ENCODE measurements around the gene ETFRF1. TPM values are rescaled to one million over a fixed set of nuclear protein-coding genes. Genes with fewer than 3 reads are reported as not detected.

Gene ETFRF1
- total RNA-seq, 1 donor from 2014 or later, result 9.2 TPM

- H3K27ac ChIP-seq (ENCODE audit: low read depth, low read length), result peak overlapping the region; percentile 30
- H3K27ac Mint-ChIP-seq (ENCODE audit: unreplicated experiment), result no peak overlapping the region
- peak; percentile 96 for DNase-seq (ENCODE audit: low read depth)
Measured at GRCh38 chr12:25187781-25188180, 7.3 kb upstream of the ETFRF1 start.

DNA sequence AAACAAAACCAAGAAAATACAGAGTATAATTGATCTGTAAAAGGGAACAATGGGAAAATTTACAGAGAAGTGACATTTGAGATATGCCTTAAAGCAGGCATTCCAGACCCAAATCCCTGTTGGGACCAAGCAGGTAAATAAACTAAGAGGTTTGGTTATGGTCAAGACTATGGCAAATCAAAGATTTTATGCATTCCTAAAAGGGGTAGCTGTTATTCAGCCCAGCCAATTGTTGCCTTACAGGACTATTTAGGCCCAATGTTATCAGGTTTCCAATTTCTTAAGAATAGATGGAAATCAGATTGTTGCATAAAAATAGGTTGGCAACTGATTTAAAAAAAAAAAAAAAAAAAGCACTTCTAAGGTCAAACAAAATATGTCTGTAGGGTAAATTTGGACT, 5.4 kb upstream of the ETFRF1 start:
- Histone ChIP-seq H3K4me2 (ENCODE audit: low read length) (peak overlapping the region; percentile 32), H2AFZ (ENCODE audit: low read depth, low read length) (no peak overlapping the region), H3K4me1 (ENCODE audit: insufficient read depth, low read length) (peaks cover 31% of the 10 kb centered on the region), H3K9me3 (ENCODE audit: insufficient read depth, low read depth, low read length) (no peaks in the 10 kb centered on the region), H3K27ac (ENCODE audit: low read depth, low read length) (no peak overlapping the region), H3K4me3 (ENCODE audit: insufficient read depth, low read depth, low read length) (no peak overlapping the region), H3K9ac (ENCODE audit: low read length) (no peak overlapping the region), H3K36me3 (ENCODE audit: insufficient read depth, low read length) (no peaks in the 10 kb centered on the region), H3K79me2 (ENCODE audit: insufficient read depth, low read length) (no peaks in the 10 kb centered on the region), H4K20me1 (ENCODE audit: insufficient read depth, low read length) (no peaks in the 10 kb centered on the region), H3K27me3 (ENCODE audit: insufficient read depth, low read length) (no peaks in the 10 kb centered on the region)
- no peak for FAIRE-seq
- DNase-seq (ENCODE audit: low read depth), result no peak
- Mint-ChIP-seq H3K27ac (ENCODE audit: unreplicated experiment) (no peak overlapping the region), H3K4me3 (ENCODE audit: unreplicated experiment) (no peak overlapping the region), H3K36me3 (ENCODE audit: low read depth, unreplicated experiment) (no peaks in the 10 kb centered on the region), H3K9me3 (ENCODE audit: unreplicated experiment) (no peaks in the 10 kb centered on the region), H3K27me3 (ENCODE audit: low read depth, unreplicated experiment) (no peaks in the 10 kb centered on the region), H3K4me1 (ENCODE audit: low read depth, unreplicated experiment) (peaks cover 17% of the 10 kb centered on the region)
- no peak for TF ChIP-seq EZH2 (IDR thresholded peaks at IDR 0.05; ENCODE audit: insufficient read depth, low read length)
- no peak for TF ChIP-seq CTCF (IDR thresholded peaks at IDR 0.05; ENCODE audit: insufficient read depth, low read depth, low read length)

More at GRCh38 chr12:25187781-25188180, 7.3 kb upstream of the ETFRF1 start:
- Histone ChIP-seq H3K4me2 (ENCODE audit: low read length) (peak overlapping the region; percentile 60), H3K4me1 (ENCODE audit: insufficient read depth, low read length) (peaks cover 28% of the 10 kb centered on the region), H4K20me1 (ENCODE audit: insufficient read depth, low read length) (no peaks in the 10 kb centered on the region), H3K9ac (ENCODE audit: low read length) (no peak overlapping the region), H3K27me3 (ENCODE audit: insufficient read depth, low read length) (no peaks in the 10 kb centered on the region), H3K4me3 (ENCODE audit: insufficient read depth, low read depth, low read length) (peak overlapping the region; percentile 2), H3K36me3 (ENCODE audit: insufficient read depth, low read length) (no peaks in the 10 kb centered on the region), H3K79me2 (ENCODE audit: insufficient read depth, low read length) (no peaks in the 10 kb centered on the region), H3K9me3 (ENCODE audit: insufficient read depth, low read depth, low read length) (no peaks in the 10 kb centered on the region), H2AFZ (ENCODE audit: low read depth, low read length) (no peak overlapping the region)
- Mint-ChIP-seq H3K27me3 (ENCODE audit: low read depth, unreplicated experiment) (no peaks in the 10 kb centered on the region), H3K4me3 (ENCODE audit: unreplicated experiment) (no peak overlapping the region), H3K36me3 (ENCODE audit: low read depth, unreplicated experiment) (no peaks in the 10 kb centered on the region), H3K9me3 (ENCODE audit: unreplicated experiment) (no peaks in the 10 kb centered on the region), H3K4me1 (ENCODE audit: low read depth, unreplicated experiment) (peaks cover 17% of the 10 kb centered on the region)
- peak; percentile 84 for FAIRE-seq
- TF ChIP-seq CTCF (IDR thresholded peaks at IDR 0.05; ENCODE audit: insufficient read depth, low read depth, low read length) (no peak), EZH2 (IDR thresholded peaks at IDR 0.05; ENCODE audit: insufficient read depth, low read length) (no peak)

DNA sequence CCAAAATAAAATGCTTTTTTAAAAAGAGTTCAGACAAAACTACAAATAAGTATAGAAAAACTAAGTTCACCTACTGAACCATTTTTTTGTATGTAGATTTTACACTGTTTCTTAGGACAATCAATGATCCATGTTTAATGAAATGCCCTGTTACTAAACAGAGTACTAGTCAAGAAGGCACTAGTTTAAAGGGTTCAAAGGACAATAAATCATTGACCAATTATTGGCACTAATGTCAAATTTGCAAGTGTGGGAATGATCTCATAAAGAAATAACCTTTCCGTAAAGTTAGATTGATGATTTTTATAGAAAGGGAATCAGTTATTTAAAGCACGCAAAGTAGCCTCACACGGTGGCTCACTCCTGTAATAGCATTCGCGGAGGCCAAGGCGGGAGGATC, 4.2 kb upstream of the ETFRF1 start:
- Histone ChIP-seq H3K4me3 (ENCODE audit: insufficient read depth, low read depth, low read length) (no peak overlapping the region), H2AFZ (ENCODE audit: low read depth, low read length) (no peak overlapping the region), H3K9me3 (ENCODE audit: insufficient read depth, low read depth, low read length) (no peaks in the 10 kb centered on the region), H3K4me2 (ENCODE audit: low read length) (no peak overlapping the region), H3K36me3 (ENCODE audit: insufficient read depth, low read length) (no peaks in the 10 kb centered on the region), H4K20me1 (ENCODE audit: insufficient read depth, low read length) (no peaks in the 10 kb centered on the region), H3K9ac (ENCODE audit: low read length) (no peak overlapping the region), H3K27me3 (ENCODE audit: insufficient read depth, low read length) (no peaks in the 10 kb centered on the region), H3K79me2 (ENCODE audit: insufficient read depth, low read length) (peaks cover 3% of the 10 kb centered on the region), H3K4me1 (ENCODE audit: insufficient read depth, low read length) (peaks cover 33% of the 10 kb centered on the region), H3K27ac (ENCODE audit: low read depth, low read length) (no peak overlapping the region)
- FAIRE-seq (no peak), DNase-seq (ENCODE audit: low read depth) (no peak)
- Mint-ChIP-seq H3K9me3 (ENCODE audit: unreplicated experiment) (no peaks in the 10 kb centered on the region), H3K36me3 (ENCODE audit: low read depth, unreplicated experiment) (no peaks in the 10 kb centered on the region), H3K4me3 (ENCODE audit: unreplicated experiment) (no peak overlapping the region), H3K27ac (ENCODE audit: unreplicated experiment) (no peak overlapping the region), H3K27me3 (ENCODE audit: low read depth, unreplicated experiment) (no peaks in the 10 kb centered on the region), H3K4me1 (ENCODE audit: low read depth, unreplicated experiment) (peaks cover 18% of the 10 kb centered on the region)
- TF ChIP-seq CTCF (IDR thresholded peaks at IDR 0.05; ENCODE audit: insufficient read depth, low read depth, low read length) (no peak), EZH2 (IDR thresholded peaks at IDR 0.05; ENCODE audit: insufficient read depth, low read length) (no peak)
